ENCODE data around the gene SRSF3. TPM values are rescaled to one million over a fixed set of nuclear protein-coding genes. Genes with fewer than 3 reads are reported as not detected.

The SRSF3 gene
- total RNA-seq, 1 donor from 2014 or later, result 404 TPM

DNA sequence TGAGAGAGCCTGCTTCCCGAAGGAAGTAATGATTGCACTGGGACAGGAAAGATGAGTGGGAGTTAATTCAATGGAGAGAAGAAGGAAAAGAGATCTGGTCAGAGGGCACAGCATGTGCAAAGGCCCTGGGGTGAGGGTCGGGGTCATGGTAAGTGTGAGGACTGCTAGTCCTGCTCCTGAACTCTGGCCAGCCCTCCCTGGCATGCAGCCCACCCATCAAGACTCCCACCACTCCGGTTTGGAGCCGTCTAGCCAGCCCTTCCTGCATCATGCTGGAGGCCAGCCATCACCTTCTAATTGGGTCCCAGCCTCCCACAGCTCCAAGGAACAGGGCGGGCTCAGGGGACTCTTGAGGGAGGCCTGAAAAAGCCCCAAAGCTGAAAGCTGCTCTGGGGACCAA is 42.1 kb downstream of the SRSF3 start:
- H3K36me3 Mint-ChIP-seq, result no peaks in the 10 kb centered on the region
- no peak overlapping the region for H3K27ac Mint-ChIP-seq
- H3K27me3 Mint-ChIP-seq (ENCODE audit: low read depth), result no peaks in the 10 kb centered on the region
- no peak overlapping the region for H3K4me3 Mint-ChIP-seq
- DNase-seq (ENCODE audit: low spot score in 2 of 2, unreplicated experiment in 2 of 2), result no peak
- TF ChIP-seq, protein P1, sequence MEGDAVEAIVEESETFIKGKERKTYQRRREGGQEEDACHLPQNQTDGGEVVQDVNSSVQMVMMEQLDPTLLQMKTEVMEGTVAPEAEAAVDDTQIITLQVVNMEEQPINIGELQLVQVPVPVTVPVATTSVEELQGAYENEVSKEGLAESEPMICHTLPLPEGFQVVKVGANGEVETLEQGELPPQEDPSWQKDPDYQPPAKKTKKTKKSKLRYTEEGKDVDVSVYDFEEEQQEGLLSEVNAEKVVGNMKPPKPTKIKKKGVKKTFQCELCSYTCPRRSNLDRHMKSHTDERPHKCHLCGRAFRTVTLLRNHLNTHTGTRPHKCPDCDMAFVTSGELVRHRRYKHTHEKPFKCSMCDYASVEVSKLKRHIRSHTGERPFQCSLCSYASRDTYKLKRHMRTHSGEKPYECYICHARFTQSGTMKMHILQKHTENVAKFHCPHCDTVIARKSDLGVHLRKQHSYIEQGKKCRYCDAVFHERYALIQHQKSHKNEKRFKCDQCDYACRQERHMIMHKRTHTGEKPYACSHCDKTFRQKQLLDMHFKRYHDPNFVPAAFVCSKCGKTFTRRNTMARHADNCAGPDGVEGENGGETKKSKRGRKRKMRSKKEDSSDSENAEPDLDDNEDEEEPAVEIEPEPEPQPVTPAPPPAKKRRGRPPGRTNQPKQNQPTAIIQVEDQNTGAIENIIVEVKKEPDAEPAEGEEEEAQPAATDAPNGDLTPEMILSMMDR (IDR thresholded peaks at IDR 0.05; ENCODE audit: unreplicated experiment), result no peak
- H3K9me3 Mint-ChIP-seq, result no peaks in the 10 kb centered on the region
- H3K4me1 Mint-ChIP-seq, result peaks cover 40% of the 10 kb centered on the region

- DNase-seq (ENCODE audit: low spot score in 2 of 2, unreplicated experiment in 2 of 2), result no peak
- H3K36me3 Mint-ChIP-seq, result no peaks in the 10 kb centered on the region
- H3K4me3 Mint-ChIP-seq, result no peak overlapping the region
- no peaks in the 10 kb centered on the region for H3K9me3 Mint-ChIP-seq
- peaks cover 36% of the 10 kb centered on the region for H3K4me1 Mint-ChIP-seq
- H3K27me3 Mint-ChIP-seq (ENCODE audit: low read depth), result no peaks in the 10 kb centered on the region
- H3K27ac Mint-ChIP-seq, result no peak overlapping the region
- TF ChIP-seq, protein P1 (IDR thresholded peaks at IDR 0.05; ENCODE audit: unreplicated experiment), result no peak
These were observed 42.7 kb downstream of the SRSF3 start for GRCh38 chr6:36636687-36637418.

- no peaks in the 10 kb centered on the region for H3K36me3 Mint-ChIP-seq
- TF ChIP-seq, protein P1 (IDR thresholded peaks at IDR 0.05; ENCODE audit: unreplicated experiment), result no peak
- DNase-seq (ENCODE audit: low spot score in 2 of 2, unreplicated experiment in 2 of 2), result no peak
- H3K4me1 Mint-ChIP-seq, result peaks cover 41% of the 10 kb centered on the region
- H3K9me3 Mint-ChIP-seq, result no peaks in the 10 kb centered on the region
- no peak overlapping the region for H3K27ac Mint-ChIP-seq
- no peaks in the 10 kb centered on the region for H3K27me3 Mint-ChIP-seq (ENCODE audit: low read depth)
- H3K4me3 Mint-ChIP-seq, result no peak overlapping the region
These were observed 44.4 kb downstream of the SRSF3 start for GRCh38 chr6:36638579-36638978.

- Mint-ChIP-seq H3K36me3 (no peaks in the 10 kb centered on the region), H3K27ac (no peak overlapping the region), H3K9me3 (no peaks in the 10 kb centered on the region), H3K4me3 (no peak overlapping the region), H3K27me3 (ENCODE audit: low read depth) (no peaks in the 10 kb centered on the region), H3K4me1 (peaks cover 34% of the 10 kb centered on the region)
- DNase-seq (ENCODE audit: low spot score in 2 of 2, unreplicated experiment in 2 of 2), result no peak
- TF ChIP-seq, protein P1 (IDR thresholded peaks at IDR 0.05; ENCODE audit: unreplicated experiment), result no peak
These were observed 45.1 kb downstream of the SRSF3 start for GRCh38 chr6:36639171-36639808.

DNA sequence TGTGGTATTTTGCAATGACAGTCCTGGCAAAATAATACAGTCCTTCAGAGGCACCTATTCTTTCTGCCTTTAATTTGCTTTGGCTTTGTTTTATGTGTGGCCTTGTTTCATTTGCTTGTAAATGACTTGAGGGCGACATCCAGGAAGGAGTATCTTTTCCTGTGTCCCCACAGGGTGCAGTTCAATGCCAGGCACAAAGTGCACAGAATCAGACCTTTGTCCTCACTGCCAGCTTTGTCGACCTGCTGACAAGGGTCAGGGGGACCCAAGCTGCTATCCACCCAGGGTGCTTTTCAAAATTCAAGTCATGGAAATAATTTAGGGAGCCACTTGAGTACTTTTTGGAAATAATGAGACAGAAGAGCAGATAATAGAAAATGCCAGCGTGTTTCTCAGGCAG is 47.4 kb downstream of the SRSF3 start:
- H3K9me3 Mint-ChIP-seq, result no peaks in the 10 kb centered on the region
- no peaks in the 10 kb centered on the region for H3K36me3 Mint-ChIP-seq
- no peak overlapping the region for H3K27ac Mint-ChIP-seq
- TF ChIP-seq, protein P1 (IDR thresholded peaks at IDR 0.05; ENCODE audit: unreplicated experiment), result no peak
- DNase-seq (ENCODE audit: low spot score in 2 of 2, unreplicated experiment in 2 of 2), result no peak
- peaks cover 19% of the 10 kb centered on the region for H3K4me1 Mint-ChIP-seq
- H3K27me3 Mint-ChIP-seq (ENCODE audit: low read depth), result peaks cover 4% of the 10 kb centered on the region
- H3K4me3 Mint-ChIP-seq, result no peak overlapping the region

All from mesothelial cell of epicardium (in vitro differentiated cells).